HG02981 (cell line): ENCODE data around the gene LHFPL6.

Source experiments
- ATAC-seq: cut with Tn5 transposase; IDR thresholded peaks from one replicate; pipeline ENCODE4 v1.9.1; 2021; ENCODE audit warnings: mild to moderate bottlenecking, moderate library complexity; ENCODE audit not compliant: unreplicated experiment

Gene LHFPL6

GRCh38 chr13:39596176-39596575 is 6.8 kb downstream of the LHFPL6 start:
- no peak for ATAC-seq

DNA sequence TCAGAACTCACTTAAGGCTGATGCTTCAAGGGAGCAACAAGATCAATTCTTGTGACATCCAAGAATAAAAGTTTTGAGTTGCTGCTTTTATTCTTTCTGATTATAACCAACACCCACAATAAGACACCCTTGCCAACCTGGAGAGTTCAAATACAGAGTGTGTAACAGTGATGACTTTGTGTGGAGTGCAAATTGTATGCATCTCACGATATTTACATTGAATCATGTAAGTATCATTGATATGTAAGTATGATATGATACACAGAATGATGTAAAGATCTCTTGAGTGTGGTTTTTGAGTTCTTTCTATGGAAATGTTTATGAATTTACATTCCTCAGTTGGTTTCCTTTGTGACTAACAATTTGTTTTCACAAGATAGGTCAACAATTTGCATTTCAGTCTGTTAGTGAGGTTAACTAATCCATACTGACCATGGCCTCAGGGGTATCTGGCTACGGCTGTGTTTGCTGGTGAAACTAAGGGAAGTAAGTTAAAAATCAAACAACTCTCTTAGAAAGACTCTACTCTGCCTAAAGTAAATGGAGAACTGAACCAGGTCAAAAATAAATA is 12.4 kb downstream of the LHFPL6 start:
- no peak for ATAC-seq

DNA sequence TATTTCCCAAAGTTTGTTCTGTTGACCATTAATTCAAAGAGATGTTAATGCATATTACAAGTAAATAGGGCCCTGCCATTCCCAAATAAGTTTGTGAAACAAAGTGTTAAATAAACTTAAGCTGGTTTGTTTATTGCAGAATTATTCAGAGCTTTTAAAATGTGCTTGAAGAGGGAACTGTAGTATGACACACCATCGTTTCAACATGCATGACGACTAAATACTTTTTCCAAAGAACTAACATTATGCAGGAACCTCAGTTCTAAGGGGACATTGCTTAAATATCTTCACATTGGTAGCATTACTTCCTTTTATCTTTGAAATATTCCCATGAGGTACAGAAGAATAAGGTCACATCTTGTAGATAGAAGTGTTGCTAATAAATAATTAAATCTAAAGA is 14.6 kb downstream of the LHFPL6 start:
- ATAC-seq = no peak

DNA sequence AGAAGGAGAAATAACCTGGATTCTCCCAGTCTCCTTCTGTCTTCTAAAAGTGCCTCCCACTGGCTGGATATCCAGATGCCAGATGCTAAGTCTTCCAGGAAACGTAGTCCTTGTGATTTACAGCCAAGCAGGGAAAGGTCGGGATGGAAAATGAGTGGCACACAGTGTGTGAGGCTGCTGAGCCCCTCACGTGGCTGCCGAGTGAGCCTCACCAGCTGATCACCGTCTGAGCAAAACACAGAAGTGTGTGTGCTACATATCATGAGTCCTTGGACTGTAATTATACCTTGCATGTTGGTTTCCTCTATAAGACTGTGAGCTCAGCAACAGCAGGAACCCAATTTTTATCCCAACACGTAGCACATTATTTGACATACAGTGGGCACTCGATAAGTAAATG is 15.1 kb downstream of the LHFPL6 start:
- ATAC-seq = no peak

DNA sequence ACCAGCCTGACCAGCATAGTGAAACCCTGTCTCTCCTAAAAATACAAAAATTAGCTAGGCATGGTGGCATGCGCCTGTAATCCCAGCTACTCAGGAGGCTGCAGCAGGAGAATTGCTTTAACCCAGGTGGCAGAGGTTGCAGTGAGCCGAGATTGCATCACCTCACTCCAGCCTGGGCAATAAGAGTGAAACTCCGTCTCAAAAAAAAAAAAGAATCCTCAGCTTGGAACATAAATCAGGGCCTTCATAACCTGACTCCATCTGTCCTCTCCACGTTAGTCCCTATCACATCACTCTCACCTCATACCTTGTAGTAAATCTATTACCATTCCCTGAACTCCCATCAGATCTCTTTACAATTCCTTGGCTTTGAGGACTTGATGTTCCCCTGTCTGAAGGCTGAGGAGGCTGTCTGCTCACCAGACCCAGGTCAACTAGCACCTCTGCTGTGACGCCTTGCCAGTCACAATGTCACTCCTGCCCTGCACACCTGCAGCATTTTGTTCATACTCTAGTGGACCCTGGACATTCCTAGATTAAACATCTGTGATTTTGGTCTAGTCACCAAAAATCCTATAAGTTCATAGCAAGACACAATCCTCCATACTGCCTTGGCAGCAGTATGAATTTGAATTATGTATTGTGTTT is 15.9 kb downstream of the LHFPL6 start:
- no peak for ATAC-seq

DNA sequence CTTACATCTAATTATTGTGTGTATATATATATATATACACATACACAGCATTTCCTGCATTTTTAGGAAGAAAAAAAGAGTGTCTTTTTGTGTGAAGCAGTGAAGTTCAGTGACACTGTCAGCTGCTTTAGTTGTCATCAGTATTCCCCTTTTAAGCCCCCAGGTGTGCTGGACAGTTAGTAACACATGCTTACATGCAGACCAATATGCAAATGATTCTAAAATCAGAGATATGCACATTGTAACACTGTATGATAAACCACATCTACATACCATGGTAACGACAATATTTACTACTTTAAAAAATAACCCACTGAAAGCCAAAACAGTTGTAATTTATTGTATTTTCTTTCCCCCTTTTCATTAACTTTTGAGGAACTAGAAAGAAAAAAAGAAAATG is 16.8 kb downstream of the LHFPL6 start:
- ATAC-seq = no peak

- ATAC-seq = no peak
Observed at GRCh38 chr13:39585219-39585618, 17.8 kb downstream of the LHFPL6 start.

DNA sequence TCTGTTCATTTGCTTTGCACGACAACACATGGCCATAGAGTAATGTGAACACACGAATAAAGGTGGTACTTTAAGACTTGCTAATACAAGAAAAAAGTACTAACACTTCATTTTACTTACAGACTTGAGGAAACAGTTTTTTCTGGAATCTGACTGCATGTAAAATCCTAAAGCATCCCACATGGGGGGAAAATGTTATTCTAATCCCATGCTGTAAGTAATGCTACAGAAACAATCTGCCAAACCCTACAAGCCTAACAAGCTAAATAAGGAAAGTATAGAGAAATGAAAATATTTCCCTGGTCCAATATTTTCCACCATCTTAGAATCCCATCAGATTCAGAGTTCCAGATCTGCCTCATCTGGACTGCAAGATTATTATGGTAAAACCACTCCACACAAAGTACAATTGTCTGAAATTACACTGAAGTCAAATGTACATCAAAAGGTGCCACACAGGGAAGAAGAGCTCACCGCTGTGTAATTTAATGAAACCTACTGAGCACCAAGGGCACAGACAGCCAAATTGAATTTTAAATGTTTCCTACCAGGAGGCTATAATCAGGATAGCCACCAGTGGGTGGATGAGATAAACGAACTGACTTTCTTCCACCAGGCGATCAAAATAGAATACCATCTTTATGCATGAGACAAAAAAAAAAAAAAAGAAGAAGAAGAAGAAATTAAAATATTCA is 22.0 kb downstream of the LHFPL6 start:
- ATAC-seq = no peak

DNA sequence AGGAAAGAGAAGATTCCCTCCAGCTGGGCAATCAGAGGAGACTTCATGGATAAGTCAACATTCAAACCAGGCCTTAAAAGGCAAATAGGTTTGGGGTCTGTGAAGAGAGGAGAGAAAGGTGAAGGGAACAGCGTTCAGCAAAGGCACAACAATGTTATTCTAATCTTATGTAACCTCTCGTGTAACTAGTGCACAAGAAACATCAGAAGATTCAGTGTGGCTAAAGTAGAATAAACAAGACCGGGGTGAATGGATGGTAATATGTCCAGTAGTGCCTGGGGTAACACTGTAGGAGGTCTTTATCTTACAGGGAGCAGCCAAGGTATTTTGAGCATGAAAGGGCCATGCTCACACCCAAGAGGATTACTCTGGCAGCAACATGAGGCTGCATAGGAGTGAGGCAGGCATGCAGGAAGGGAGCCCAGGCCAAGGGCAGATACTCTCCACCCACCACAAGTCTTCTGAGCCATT is 24.1 kb downstream of the LHFPL6 start:
- no peak for ATAC-seq

- ATAC-seq = no peak
Observed at GRCh38 chr13:39577838-39578491, 25.0 kb downstream of the LHFPL6 start.

DNA sequence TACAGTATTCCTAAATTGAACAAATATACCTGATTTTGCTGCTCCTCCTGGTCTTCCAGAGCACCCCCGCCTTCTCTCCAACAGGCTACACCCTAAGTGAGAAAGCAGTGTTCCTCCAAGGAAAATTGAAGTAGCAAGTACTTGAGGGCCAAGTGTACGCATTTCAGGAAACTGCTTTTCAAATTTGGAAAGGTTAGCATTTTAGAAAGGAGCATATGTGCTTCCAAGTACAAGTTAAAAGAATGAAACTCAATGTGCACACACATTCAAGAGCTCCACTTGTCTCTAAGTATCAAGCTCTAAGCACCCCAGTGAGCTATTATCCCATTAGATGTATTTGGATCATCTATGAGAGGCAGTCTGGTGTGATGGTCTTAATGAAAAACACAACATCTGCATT is 25.8 kb downstream of the LHFPL6 start:
- no peak for ATAC-seq

DNA sequence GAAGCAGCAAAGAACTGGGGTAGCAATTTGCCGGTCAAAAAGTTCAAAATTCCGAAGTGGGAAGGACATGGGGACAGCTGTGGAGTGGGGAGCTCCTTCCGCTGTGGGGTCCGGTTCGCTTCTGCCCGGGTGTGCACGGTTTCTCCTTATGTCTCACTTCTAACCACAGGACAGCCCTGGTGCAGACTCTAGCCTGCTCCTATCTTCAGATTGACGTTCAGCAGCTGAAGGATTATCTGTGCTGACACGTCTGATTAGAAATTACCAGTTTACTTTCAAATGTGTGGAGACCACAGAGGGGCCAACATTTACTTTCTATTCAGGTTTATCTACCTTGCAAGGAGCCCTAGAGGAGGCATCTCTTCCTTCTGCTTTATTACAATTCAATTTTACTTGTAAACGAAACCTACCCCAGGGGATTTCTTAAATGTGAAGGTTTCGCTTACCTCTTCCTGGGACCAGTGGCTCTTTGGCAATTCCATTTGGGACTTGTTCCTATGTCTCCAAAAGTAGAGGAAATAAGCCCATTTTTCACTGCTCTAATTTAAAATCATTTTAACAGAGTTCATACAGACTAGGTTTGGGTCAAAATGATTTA is 27.3 kb downstream of the LHFPL6 start:
- no peak for ATAC-seq

- ATAC-seq = no peak
Observed at GRCh38 chr13:39571502-39572092, 31.4 kb downstream of the LHFPL6 start.

- no peak for ATAC-seq
Observed at GRCh38 chr13:39567569-39567968, 35.4 kb downstream of the LHFPL6 start.

DNA sequence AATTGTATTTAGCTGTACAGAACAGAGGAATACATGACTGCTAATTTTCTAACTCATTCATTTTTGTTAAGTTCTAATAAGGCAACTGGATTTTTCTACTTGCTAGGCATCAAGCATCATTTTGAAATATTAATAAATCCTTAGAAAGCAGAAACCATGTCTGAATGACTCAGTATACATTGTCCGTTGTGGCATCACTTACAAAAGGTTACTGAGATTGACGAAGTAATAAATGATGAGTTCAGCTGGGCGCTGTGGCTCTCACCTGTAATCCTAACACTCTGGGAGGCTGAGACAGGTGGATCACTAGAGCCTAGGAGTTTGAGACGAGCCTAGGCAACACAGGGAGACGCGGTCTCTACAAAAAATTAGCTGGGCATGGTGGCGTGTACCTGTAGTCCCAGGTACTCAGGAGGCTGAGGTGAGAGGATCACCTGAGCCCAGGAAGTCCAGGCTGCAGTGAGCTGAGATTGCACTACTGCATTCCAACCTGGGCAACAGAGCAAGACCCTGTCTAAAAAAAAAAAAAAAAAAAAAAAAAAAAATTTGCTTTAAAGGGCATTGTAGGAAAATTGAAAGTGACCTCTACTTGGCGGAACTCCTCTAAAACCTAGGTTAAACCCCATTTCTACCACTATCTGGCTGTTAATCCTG is 36.6 kb downstream of the LHFPL6 start:
- no peak for ATAC-seq

GRCh38 chr13:39565036-39565949 is 37.7 kb downstream of the LHFPL6 start:
- no peak for ATAC-seq

GRCh38 chr13:39563470-39563735 is 39.6 kb downstream of the LHFPL6 start:
- no peak for ATAC-seq

GRCh38 chr13:39561971-39562370 is 41.0 kb downstream of the LHFPL6 start:
- no peak for ATAC-seq

- ATAC-seq = no peak
Observed at GRCh38 chr13:39559847-39560246, 43.1 kb downstream of the LHFPL6 start.
